Esophagus squamous epithelium (tissue), 5 donors: Measurements from ENCODE around the gene WEE2. TPM values are rescaled to one million over a fixed set of nuclear protein-coding genes. Genes with fewer than 3 reads are reported as not detected.

Experiments used
- DNase-seq: peaks from one replicate; lab custom pipeline; 2025; lab: John Stamatoyannopoulos, UW
- H3K27ac ChIP-seq, 4 donors: fragments of 200-600 bp; sonication (generic); one replicate each; pipeline ENCODE4 v1.5.1; 2016 to 2019; ENCODE audit warnings: mild to moderate bottlenecking in 1 of 4
- H3K27me3 ChIP-seq, 4 donors: fragments of 200-600 bp; sonication (generic); 1 replicate in 3 of 4; 2 replicates in 1 of 4; pipeline versions ENCODE4 v1.5.1 to v1.6.0; 2017 to 2021; ENCODE audit warnings: antibody characterized with exemption in 1 of 4
- H3K36me3 ChIP-seq, 3 donors: fragments of 200-600 bp; sonication (generic); one replicate each; pipeline ENCODE4 v1.5.1; 2016 to 2019
- H3K4me1 ChIP-seq, 3 donors: fragments of 200-600 bp; sonication (generic); one replicate each; pipeline ENCODE4 v1.5.1; 2017 to 2019
- H3K4me3 ChIP-seq, 4 donors: fragments of 200-600 bp; sonication (generic); 1 replicate in 3 of 4; 2 replicates in 1 of 4; pipeline ENCODE4 v1.5.1; 2016 to 2019; ENCODE audit warnings: mild to moderate bottlenecking in 2 of 4, moderate library complexity in 1 of 4
- H3K9me3 ChIP-seq, 3 donors: fragments of 200-600 bp; sonication (generic); one replicate each; pipeline ENCODE4 v1.5.1; 2016 to 2019
- CTCF ChIP-seq, 6 experiments: fragments of 450-650 bp in 4 of 6; fragments of 200-600 bp in 2 of 6; sonication (generic) in 2 of 6; IDR thresholded peaks; one replicate each; pipeline ENCODE4 v1.5.1; 2016 to 2019; ENCODE audit warnings: antibody characterized with exemption in 6 of 6, mild to moderate bottlenecking in 4 of 6, moderate library complexity in 4 of 6
- POLR2A ChIP-seq, 4 donors: fragments of 450-650 bp; IDR thresholded peaks; one replicate each; pipeline ENCODE4 v1.6.1; 2017; ENCODE audit warnings: antibody characterized with exemption in 4 of 4, mild to moderate bottlenecking in 4 of 4, moderate library complexity in 3 of 4
- whole genome bisulfite sequencing, 2 donors: methylation state at CpG; one replicate each; pipeline ENCODE4 v1.1.5; 2018; 5-methylcytosine and 5-hydroxymethylcytosine counted together
- intact Hi-C: fragments of 100-400 bp; cut with DNase I; formaldehyde crosslinking; loops from one replicate; pipeline ENCODE4 v1.15.0; 2022
- total RNA-seq, 4 donors: library from RNA; depleted of rRNA; stranded (reverse); fragments of >200 nt; gene quantifications; one replicate each; pipeline ENCODE4 v1.1.0, GENCODE V29; 2016
- donor health status: DM: yes; HTN: yes; CAD: no.

WEE2 gene
- total RNA-seq, 4 donors from 2014 or later = not detected

- Histone ChIP-seq H3K9me3 (no peaks in the 10 kb centered on the region), H3K4me1 (peaks cover 3 to 86% (median 15%) of the 10 kb centered on the region in 3 donors), H3K4me3 (peak overlapping the region in 3 of 4 donors; percentile 76 to 99 (median 98)), H3K27ac (peak overlapping the region in 3 of 4 donors; percentile 85 to 92 (median 92)), H3K27me3 (no peaks in the 10 kb centered on the region), H3K36me3 (no peaks in the 10 kb centered on the region)
- no peak for DNase-seq
- no peak for TF ChIP-seq POLR2A (IDR thresholded peaks at IDR 0.05)
- TF ChIP-seq CTCF (IDR thresholded peaks at IDR 0.05) = no peak
- 66 to 75% methylated on average over 5 of the region's 5 CpGs for WGBS, 2 donors
- intact Hi-C loops = no loop called here
These were observed 7.8 kb upstream of the WEE2 start for GRCh38 chr7:141700296-141700847.

GRCh38 chr7:141700848-141701371 lies 7.2 kb upstream of the WEE2 start:
- no peaks in the 10 kb centered on the region for H3K27me3 ChIP-seq
- intact Hi-C loops = no loop called here
- H3K36me3 ChIP-seq = no peaks in the 10 kb centered on the region
- peak overlapping the region; percentile 76 to 99 (median 87) for H3K4me3 ChIP-seq
- H3K4me1 ChIP-seq = peaks cover 3 to 86% (median 17%) of the 10 kb centered on the region in 3 donors
- TF ChIP-seq POLR2A (IDR thresholded peaks at IDR 0.05) = no peak
- TF ChIP-seq CTCF (IDR thresholded peaks at IDR 0.05) = no peak
- WGBS, 2 donors = 8 to 20% methylated on average over 5 to 19 of the region's 20 CpGs
- DNase-seq = no peak
- H3K9me3 ChIP-seq = no peaks in the 10 kb centered on the region
- H3K27ac ChIP-seq = peak overlapping the region; percentile 82 to 92 (median 88)

GRCh38 chr7:141701489-141702046 lies 6.6 kb upstream of the WEE2 start:
- no peaks in the 10 kb centered on the region for H3K36me3 ChIP-seq
- no peaks in the 10 kb centered on the region for H3K27me3 ChIP-seq
- H3K4me1 ChIP-seq = peaks cover 3 to 86% (median 21%) of the 10 kb centered on the region in 3 donors
- intact Hi-C loops = no loop called here
- WGBS, 2 donors = 0% methylated on average over 4 to 5 of the region's 59 CpGs
- TF ChIP-seq CTCF (IDR thresholded peaks at IDR 0.05) (no peak), POLR2A (IDR thresholded peaks at IDR 0.05) (peak in 1 of 4 donors; percentile 35)
- H3K27ac ChIP-seq = peak overlapping the region; percentile 82 to 92 (median 88)
- peak overlapping the region; percentile 76 to 99 (median 87) for H3K4me3 ChIP-seq
- no peaks in the 10 kb centered on the region for H3K9me3 ChIP-seq
- no peak for DNase-seq

GRCh38 chr7:141702047-141702567 lies 6.0 kb upstream of the WEE2 start, which contains the start of gene DENND11:
Gene DENND11, minus strand, starts transcription at chr7:141702166. Its CDS starts 13 bp downstream, at chr7:141702153.
- no peak for TF ChIP-seq POLR2A (IDR thresholded peaks at IDR 0.05)
- no peak for TF ChIP-seq CTCF (IDR thresholded peaks at IDR 0.05)
- H3K9me3 ChIP-seq = no peaks in the 10 kb centered on the region
- peak within 1 kb of the TSS; percentile 82 to 92 (median 88) for H3K27ac ChIP-seq
- H3K4me3 ChIP-seq = peak within 1 kb of the TSS; percentile 76 to 99 (median 87)
- DNase-seq = no peak
- H3K27me3 ChIP-seq = no peaks in the 10 kb centered on the region
- 0 to 1% methylated on average over 3 to 19 of the region's 62 CpGs for WGBS, 2 donors
- H3K4me1 ChIP-seq = peaks cover under 1 to 86% (median 21%) of the 10 kb centered on the region in 3 donors
- no peaks in the 10 kb centered on the region for H3K36me3 ChIP-seq
- intact Hi-C loops = no loop called here

- intact Hi-C loops = no loop called here
- no peak for TF ChIP-seq CTCF (IDR thresholded peaks at IDR 0.05)
- no peak for TF ChIP-seq POLR2A (IDR thresholded peaks at IDR 0.05)
- Histone ChIP-seq H3K4me3 (peak overlapping the region in 1 of 4 donors; percentile 76), H3K4me1 (peaks cover 0 to 79% (median 21%) of the 10 kb centered on the region in 3 donors), H3K27ac (peak overlapping the region in 1 of 4 donors; percentile 75), H3K36me3 (no peaks in the 10 kb centered on the region), H3K27me3 (no peaks in the 10 kb centered on the region), H3K9me3 (no peaks in the 10 kb centered on the region)
- DNase-seq = no peak
- WGBS, 2 donors = 65 to 89% methylated on average over 4 of the region's 4 CpGs
These were observed 5.3 kb upstream of the WEE2 start for GRCh38 chr7:141702892-141703291.
